K562 (cell line): ENCODE data around the gene FLRT1. TPM values are rescaled to one million over a fixed set of nuclear protein-coding genes. Genes with fewer than 3 reads are reported as not detected.

Experiments used
- ATAC-seq: fragments of 200-7000 bp; cut with Tn5 transposase; 3 replicates; pipeline ENCODE4 v1.9.1; 2020; ENCODE audit warnings: moderate library complexity
- BruUV-seq: library from RNA; stranded (reverse); fragments of 400-500 nt; replicated peaks from 2 replicates; lab custom pipeline; 2021; lab: Mats Ljungman, UMichigan
- CTCF ChIA-PET: fragments of 300-600 bp; formaldehyde crosslinking; extraction: SDS; loops from one replicate; lab custom pipeline; 2021; ENCODE audit warnings: low intra/inter-chr PET ratio; lab: Yijun Ruan, JAX
- POLR2A ChIA-PET: fragments of 300-600, 350-650 bp; sonication (Branson Sonifier 250); formaldehyde crosslinking; extraction: SDS; loops from one replicate; lab custom pipeline; 2021; ENCODE audit warnings: antibody characterized with exemption, inconsistent platforms; lab: Yijun Ruan, JAX
- DNase-seq, 4 experiments: peaks; one replicate each; pipeline versions ENCODE4 v3.0.0 to v3.0.0-alpha.2; 2011 to 2018; ENCODE audit warnings: low spot score in 3 of 4, mixed read lengths in 3 of 4; ENCODE audit errors: extremely low read depth in 1 of 4
- FAIRE-seq: peaks from 2 replicates; lab custom pipeline; 2011; peaks lifted over from hg19 to GRCh38; lab: Jason Lieb, UNC
- H2AFZ ChIP-seq: 2 replicates; pipeline ENCODE4 v1.6.0; 2011; ENCODE audit warnings: low read depth, low read length, control low read depth, inconsistent platforms
- H3K27ac ChIP-seq: fragments of 200-600 bp; 3 replicates; pipeline ENCODE4 v1.8.0; 2011; ENCODE audit warnings: low read depth, mild to moderate bottlenecking, control low read depth, inconsistent platforms, low read length, moderate library complexity, mixed read lengths; ENCODE audit errors: extremely low read depth
- H3K27me3 ChIP-seq, 2 experiments: fragments of 300-600 bp in 1 of 2; 2 replicates in 1 of 2; 3 replicates in 1 of 2; pipeline versions ENCODE4 v1.6.0 to v1.8.0; 2011; ENCODE audit warnings: inconsistent platforms in 2 of 2, low read length in 2 of 2, mild to moderate bottlenecking in 1 of 2, mixed read lengths in 1 of 2, moderate library complexity in 1 of 2; ENCODE audit not compliant: control insufficient read depth in 2 of 2, insufficient read depth in 2 of 2
- H3K36me3 ChIP-seq: fragments of 300-600 bp; 3 replicates; pipeline ENCODE4 v1.8.0; 2011; ENCODE audit warnings: mild to moderate bottlenecking, low read length, inconsistent platforms; ENCODE audit not compliant: control insufficient read depth, insufficient read depth
- H3K4me1 ChIP-seq, 2 experiments: fragments of 200-600 bp in 1 of 2; replicated peaks in 1 of 2; 2 replicates in 1 of 2; 3 replicates in 1 of 2; pipeline versions ENCODE4 v1.5.1 to v1.8.0; 2011; ENCODE audit warnings: inconsistent platforms in 2 of 2, low read length in 2 of 2, mild to moderate bottlenecking in 1 of 2, mixed read lengths in 1 of 2, moderate library complexity in 1 of 2; ENCODE audit not compliant: control insufficient read depth in 2 of 2, insufficient read depth in 2 of 2
- H3K4me2 ChIP-seq: 2 replicates; pipeline ENCODE4 v1.6.1; 2011; ENCODE audit warnings: low read length, control low read depth, inconsistent platforms, mixed read lengths; ENCODE audit not compliant: insufficient read depth
- H3K4me3 ChIP-seq: fragments of 200-600 bp; sonication (generic), shearing (Covaris generic); 2 replicates; pipeline ENCODE4 v1.5.1; 2016; ENCODE audit warnings: control low read depth, inconsistent platforms
- H3K79me2 ChIP-seq: fragments of 200-600 bp; 3 replicates; pipeline ENCODE4 v1.8.0; 2011; ENCODE audit warnings: low read length, inconsistent platforms; ENCODE audit not compliant: control insufficient read depth, insufficient read depth
- H3K9ac ChIP-seq, 2 experiments: 2 replicates each; pipeline versions ENCODE4 v1.6.0 to v1.6.1; 2011; ENCODE audit warnings: low read depth in 2 of 2, low read length in 2 of 2, control low read depth in 1 of 2, inconsistent platforms in 1 of 2, mild to moderate bottlenecking in 1 of 2, mixed read lengths in 1 of 2; ENCODE audit not compliant: insufficient read depth in 1 of 2
- H3K9me1 ChIP-seq: one replicate; pipeline ENCODE4 v1.6.0; 2011; ENCODE audit warnings: inconsistent platforms, mild to moderate bottlenecking, low read length, moderate library complexity; ENCODE audit not compliant: control insufficient read depth, insufficient read depth
- H3K9me3 ChIP-seq: replicated peaks from 2 replicates; pipeline ENCODE4 v1.5.1; 2011; ENCODE audit warnings: low read depth, low read length, inconsistent platforms; ENCODE audit not compliant: control insufficient read depth, insufficient read depth
- H4K20me1 ChIP-seq: replicated peaks from 2 replicates; pipeline ENCODE4 v1.6.1; 2011; ENCODE audit warnings: low read length, inconsistent platforms, mixed read lengths; ENCODE audit not compliant: control insufficient read depth, insufficient read depth
- CXXC5 ChIP-seq: fragments of 250-450 bp; sonication (Bioruptor Pico); IDR thresholded peaks from 2 replicates; pipeline ENCODE4 v1.8.0; 2022; ENCODE audit warnings: inconsistent platforms, mild to moderate bottlenecking, moderate library complexity
- GATAD2B ChIP-seq: fragments of 450-650 bp; IDR thresholded peaks from 2 replicates; pipeline ENCODE4 v1.6.1; 2017; ENCODE audit warnings: mild to moderate bottlenecking, borderline replicate concordance
- IFI16 ChIP-seq: fragments of 250-450 bp; sonication (Bioruptor Pico); IDR thresholded peaks from 2 replicates; pipeline ENCODE4 v2.1.2; 2022; ENCODE audit warnings: mild to moderate bottlenecking, inconsistent platforms
- KLF1 ChIP-seq: fragments of 450-650 bp; IDR thresholded peaks from 2 replicates; pipeline ENCODE4 v1.6.1; 2016; ENCODE audit warnings: missing genetic modification characterization, missing compliant biosample characterization
- NEUROD1 ChIP-seq: fragments of 150-350 bp; IDR thresholded peaks from 2 replicates; pipeline ENCODE4 v1.6.1; 2014; ENCODE audit warnings: borderline replicate concordance, low read length, low read depth; ENCODE audit not compliant: partially characterized antibody
- PML ChIP-seq: IDR thresholded peaks from 2 replicates; pipeline ENCODE4 v1.6.1; 2012; ENCODE audit warnings: low read length, inconsistent platforms
- RB1 ChIP-seq: fragments of 450-650 bp; IDR thresholded peaks from 2 replicates; pipeline ENCODE4 v1.6.1; 2017; ENCODE audit warnings: low read depth, mild to moderate bottlenecking
- RFX1 ChIP-seq: fragments of 450-650 bp; IDR thresholded peaks from 2 replicates; pipeline ENCODE4 v1.6.1; 2016; ENCODE audit warnings: mild to moderate bottlenecking, moderate library complexity
- SLC30A9 ChIP-seq: fragments of 250-450 bp; sonication (Bioruptor Pico); IDR thresholded peaks from 2 replicates; pipeline ENCODE4 v1.8.0; 2022; ENCODE audit warnings: mild to moderate bottlenecking, moderate library complexity
- SNRNP70 ChIP-seq: fragments of 200-400 bp; formaldehyde crosslinking; optimal IDR thresholded peaks from 2 replicates; pipeline ENCODE3; 2017; ENCODE audit warnings: low read depth, low read length
- STAT5B ChIP-seq: fragments of 250-450 bp; sonication (Bioruptor Pico); IDR thresholded peaks from 2 replicates; pipeline ENCODE4 v1.8.0; 2021; ENCODE audit warnings: mild to moderate bottlenecking, inconsistent platforms
- TAF1 ChIP-seq: IDR thresholded peaks from 2 replicates; pipeline ENCODE4 v1.6.1; 2011; ENCODE audit warnings: mild to moderate bottlenecking, low read length, moderate library complexity; ENCODE audit not compliant: insufficient read depth, control insufficient read depth, severe bottlenecking; ENCODE audit errors: extremely low read depth
- TAF9B ChIP-seq: fragments of 450-650 bp; IDR thresholded peaks from 2 replicates; pipeline ENCODE4 v1.6.1; 2018; ENCODE audit warnings: mild to moderate bottlenecking; ENCODE audit not compliant: partially characterized antibody
- TAL1 ChIP-seq: fragments of 450-650 bp; IDR thresholded peaks from 2 replicates; pipeline ENCODE4 v1.6.1; 2016; ENCODE audit warnings: mild to moderate bottlenecking
- ZNF263 ChIP-seq: sonication (generic); formaldehyde crosslinking; IDR thresholded peaks from 2 replicates; pipeline ENCODE4 v1.8.0; 2022; ENCODE audit warnings: mild to moderate bottlenecking, missing genetic modification reagents, borderline replicate concordance
- WGBS: fragments of 100-300 bp; shearing (Covaris generic); methylation state at CpG from one replicate; pipeline ENCODE4 v1.1.6; 2016; ENCODE audit warnings: low coverage, mixed read lengths; ENCODE audit not compliant: insufficient coverage; ENCODE audit errors: missing lambda C conversion rate; 5-methylcytosine and 5-hydroxymethylcytosine counted together
- in situ Hi-C: fragments of 300-500 bp; cut with MboI; formaldehyde crosslinking; loops from 4 replicates; pipeline ENCODE4 v1.15.0; 2018; ENCODE audit warnings: inconsistent platforms, mixed read lengths
- intact Hi-C: fragments of 100-400 bp; cut with micrococcal nuclease; formaldehyde crosslinking; loops from 2 replicates; pipeline ENCODE4 v1.14.2; 2022
- polyA plus RNA-seq, 8 experiments: library from polyadenylated mRNA; depleted of rRNA in 4 of 8; stranded (reverse) in 5 of 8; unstranded in 3 of 8; fragments of >200 nt; fragmentation: Nextera tagmentation in 2 of 8; fragmentation: Illumina TruSeq in 1 of 8; extraction: Ambion mirVana in 2 of 8; extraction: Trizol in 1 of 8; gene quantifications; 2 replicates each; pipeline versions ENCODE4 v1.2.1 to v1.2.3, GENCODE V29; 2011 to 2014; ENCODE audit warnings: inconsistent platforms in 1 of 8, missing spikeins in 1 of 8
- total RNA-seq, 7 experiments: library from RNA; depleted of rRNA in 6 of 7; stranded (reverse); fragments of >200 nt in 6 of 7; fragmentation: Illumina TruSeq in 2 of 7; extraction: Trizol in 2 of 7; gene quantifications; 2 replicates each; pipeline versions ENCODE4 v1.2.1 to v1.2.3, GENCODE V29; 2011 to 2021; ENCODE audit warnings: low replicate concordance in 1 of 7
- TF ChIP-seq, protein P1 (sequence below): fragments of 250-450 bp; sonication (Bioruptor Pico); IDR thresholded peaks from 2 replicates; pipeline ENCODE4 v1.4.0; 2020; ENCODE audit warnings: mild to moderate bottlenecking, moderate library complexity

The FLRT1 gene
- total and polyA plus RNA-seq, 9 of the 15 experiments (the other 6 are each of a cell fraction or from before 2014, with no cell fraction given), result not detected

DNA sequence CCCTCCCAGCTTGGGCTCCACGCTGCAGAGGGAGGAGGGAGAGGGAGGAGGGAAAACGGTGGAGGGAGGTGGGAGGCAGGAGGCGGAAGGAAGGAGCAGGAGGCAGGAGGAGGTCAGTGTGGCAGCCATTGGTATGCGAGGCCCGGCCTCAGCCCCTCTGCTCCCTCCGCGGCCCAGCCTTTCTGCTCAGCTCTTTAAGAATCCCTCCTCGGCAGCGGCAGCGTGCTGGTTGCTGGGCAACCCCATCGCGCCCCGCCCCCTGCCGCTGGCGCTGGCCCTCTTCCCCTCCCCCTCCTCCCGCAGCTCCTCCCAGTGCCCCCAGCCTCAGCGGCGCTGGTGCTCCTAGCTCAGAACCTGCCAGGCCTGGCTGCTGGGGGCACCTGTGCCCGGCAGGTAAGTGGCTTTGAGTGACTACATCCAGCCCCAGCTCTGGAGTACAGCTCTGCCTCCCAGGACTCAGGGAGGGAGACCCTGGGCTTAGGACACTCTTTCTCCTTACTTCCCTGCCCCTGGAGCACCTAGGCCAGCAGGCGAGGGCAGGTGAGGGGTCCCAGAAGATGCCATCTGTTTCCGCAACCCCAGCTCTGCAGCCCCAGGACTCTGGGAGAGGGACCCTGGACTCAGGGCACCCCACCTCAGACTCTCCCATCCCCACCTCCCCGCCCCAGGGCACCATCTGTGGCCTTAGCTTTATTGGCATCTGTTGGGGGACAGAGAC lies 7.2 kb upstream of the FLRT1 start:
- intact Hi-C loops, result no loop called here
- DNase-seq (peak in 3 of 4 experiments; percentile 46 to 84 (median 75)), FAIRE-seq (no peak), ATAC-seq (peak; percentile 76)
- no peak overlapping the region for H2AFZ ChIP-seq
- POLR2A ChIA-PET, result interaction anchor here (0.6 kb wide), 2 partner anchors 124 to 733 kb away, joined by 3 to 4 read pairs; no protein-coding TSS in a partner anchor
- H3K79me2 ChIP-seq, result no peaks in the 10 kb centered on the region
- H3K4me1 ChIP-seq, result peaks cover 0 to 38% of the 10 kb centered on the region in 2 experiments; a peak in 2 of 5 replicates
- H3K4me2 ChIP-seq, result no peak overlapping the region
- peak overlapping the region in 1 of 2 experiments; percentile 36; a peak in 2 of 4 replicates for H3K9ac ChIP-seq
- H3K27ac ChIP-seq, result no peak overlapping the region
- 36% methylated on average over 7 of the region's 22 CpGs for WGBS
- no TSS peak for BruUV-seq
- no peak overlapping the region for H3K4me3 ChIP-seq
- no peaks in the 10 kb centered on the region for H3K9me3 ChIP-seq
- no peaks in the 10 kb centered on the region for H3K27me3 ChIP-seq
- in situ Hi-C loops, result no loop called here
- TF ChIP-seq TAF1 (no peak), STAT5B (no peak), RFX1 (peak; percentile 78), RB1 (no peak), NEUROD1 (no peak), SLC30A9 (CRISPR knock-in tag) (no peak), TAF9B (no peak), ZNF263 (CRISPR knock-in tag) (peak; percentile 97), IFI16 (CRISPR knock-in tag) (no peak), GATAD2B (no peak), TAL1 (no peak), CXXC5 (no peak), SNRNP70 (no peak), KLF1 (no peak), PML (no peak)
- TF ChIP-seq, protein P1, sequence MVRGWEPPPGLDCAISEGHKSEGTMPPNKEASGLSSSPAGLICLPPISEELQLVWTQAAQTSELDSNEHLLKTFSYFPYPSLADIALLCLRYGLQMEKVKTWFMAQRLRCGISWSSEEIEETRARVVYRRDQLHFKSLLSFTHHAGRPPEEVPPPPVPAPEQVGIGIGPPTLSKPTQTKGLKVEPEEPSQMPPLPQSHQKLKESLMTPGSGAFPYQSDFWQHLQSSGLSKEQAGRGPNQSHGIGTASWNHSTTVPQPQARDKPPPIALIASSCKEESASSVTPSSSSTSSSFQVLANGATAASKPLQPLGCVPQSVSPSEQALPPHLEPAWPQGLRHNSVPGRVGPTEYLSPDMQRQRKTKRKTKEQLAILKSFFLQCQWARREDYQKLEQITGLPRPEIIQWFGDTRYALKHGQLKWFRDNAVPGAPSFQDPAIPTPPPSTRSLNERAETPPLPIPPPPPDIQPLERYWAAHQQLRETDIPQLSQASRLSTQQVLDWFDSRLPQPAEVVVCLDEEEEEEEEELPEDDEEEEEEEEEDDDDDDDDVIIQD (CRISPR knock-in tag), result no peak
- no peaks in the 10 kb centered on the region for H3K9me1 ChIP-seq
- peaks cover 74% of the 10 kb centered on the region for H4K20me1 ChIP-seq
- no peaks in the 10 kb centered on the region for H3K36me3 ChIP-seq
- CTCF ChIA-PET, result no interaction called here
